ENCODE results near the gene ZSWIM5. TPM values are rescaled to one million over a fixed set of nuclear protein-coding genes. Genes with fewer than 3 reads are reported as not detected.
"Not testable (repeated sequence)": the region's sequence is repeated elsewhere in the genome, so short reads cannot be mapped to it uniquely, and the experiment has no call there.

The ZSWIM5 gene
- total RNA-seq, 1 donor: 0.43 TPM

DNA sequence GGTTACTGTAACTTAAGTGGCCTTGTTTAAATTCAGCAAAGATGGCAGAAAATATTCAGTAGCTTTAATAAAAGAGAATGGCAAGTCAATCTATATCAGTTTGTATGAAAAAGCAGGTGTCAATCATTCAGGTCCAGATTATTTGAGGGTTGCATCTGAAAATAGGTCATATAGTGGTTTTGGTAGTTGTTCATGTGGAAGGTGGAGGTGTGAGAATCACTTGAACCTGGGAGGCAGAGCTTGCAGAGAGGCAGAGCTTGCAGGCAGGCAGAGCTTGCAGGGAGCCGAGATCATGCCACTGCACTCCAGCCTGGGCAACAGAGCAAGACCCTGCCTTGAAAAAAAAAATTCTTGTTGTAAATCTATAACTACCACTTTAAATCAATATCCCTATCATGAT is 88.6 kb downstream of the ZSWIM5 start:
- no peak for DNase-seq (ENCODE audit: low read depth)
- no peak overlapping the region for H3K4me3 ChIP-seq (ENCODE audit: low read depth, low read length)
- TF ChIP-seq, protein P1, sequence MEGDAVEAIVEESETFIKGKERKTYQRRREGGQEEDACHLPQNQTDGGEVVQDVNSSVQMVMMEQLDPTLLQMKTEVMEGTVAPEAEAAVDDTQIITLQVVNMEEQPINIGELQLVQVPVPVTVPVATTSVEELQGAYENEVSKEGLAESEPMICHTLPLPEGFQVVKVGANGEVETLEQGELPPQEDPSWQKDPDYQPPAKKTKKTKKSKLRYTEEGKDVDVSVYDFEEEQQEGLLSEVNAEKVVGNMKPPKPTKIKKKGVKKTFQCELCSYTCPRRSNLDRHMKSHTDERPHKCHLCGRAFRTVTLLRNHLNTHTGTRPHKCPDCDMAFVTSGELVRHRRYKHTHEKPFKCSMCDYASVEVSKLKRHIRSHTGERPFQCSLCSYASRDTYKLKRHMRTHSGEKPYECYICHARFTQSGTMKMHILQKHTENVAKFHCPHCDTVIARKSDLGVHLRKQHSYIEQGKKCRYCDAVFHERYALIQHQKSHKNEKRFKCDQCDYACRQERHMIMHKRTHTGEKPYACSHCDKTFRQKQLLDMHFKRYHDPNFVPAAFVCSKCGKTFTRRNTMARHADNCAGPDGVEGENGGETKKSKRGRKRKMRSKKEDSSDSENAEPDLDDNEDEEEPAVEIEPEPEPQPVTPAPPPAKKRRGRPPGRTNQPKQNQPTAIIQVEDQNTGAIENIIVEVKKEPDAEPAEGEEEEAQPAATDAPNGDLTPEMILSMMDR (IDR thresholded peaks at IDR 0.05; ENCODE audit: insufficient read depth, low read depth, low read length): no peak

DNA sequence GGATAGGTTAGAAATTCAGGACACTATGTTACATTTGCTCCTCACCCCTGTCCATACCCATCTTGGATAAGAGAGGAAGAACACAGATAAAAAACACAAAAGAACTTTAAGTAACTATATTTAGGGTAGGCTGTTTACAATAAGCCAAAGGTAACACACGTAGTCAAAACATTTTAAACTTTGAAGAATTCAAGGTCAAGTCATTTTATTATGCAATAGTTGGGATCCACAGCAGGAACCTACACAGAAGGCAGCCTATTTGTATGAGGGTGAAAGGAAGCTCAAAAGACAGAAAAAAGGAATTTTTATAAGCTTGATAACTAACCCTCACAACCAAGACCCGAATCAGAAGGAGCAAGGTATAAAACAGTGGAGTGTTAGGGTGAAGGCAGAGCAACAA is 89.6 kb downstream of the ZSWIM5 start:
- TF ChIP-seq, protein P1 (IDR thresholded peaks at IDR 0.05; ENCODE audit: insufficient read depth, low read depth, low read length): no peak
- H3K4me3 ChIP-seq (ENCODE audit: low read depth, low read length): no peak overlapping the region
- DNase-seq (ENCODE audit: low read depth): no peak

DNA sequence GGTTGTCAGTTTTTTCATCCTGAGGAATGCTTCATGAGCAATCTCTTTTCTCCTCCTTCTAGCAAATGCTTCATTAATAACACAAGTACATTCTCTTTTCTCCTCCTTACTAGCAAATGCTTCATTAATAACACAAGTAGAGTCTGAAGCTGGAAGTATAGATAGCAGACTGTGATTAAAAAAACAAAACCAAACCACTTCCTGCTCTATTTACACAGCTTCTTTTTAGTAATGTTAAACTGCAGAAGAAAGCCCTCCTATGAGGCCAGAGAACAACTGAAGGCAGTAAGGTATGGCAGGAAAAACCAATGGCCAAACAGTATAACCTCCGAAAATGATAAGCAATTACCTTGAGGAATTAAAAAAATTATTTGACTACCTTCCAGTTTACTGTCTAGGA is 90.1 kb downstream of the ZSWIM5 start:
- TF ChIP-seq, protein P1 (IDR thresholded peaks at IDR 0.05; ENCODE audit: insufficient read depth, low read depth, low read length): no peak
- no peak overlapping the region for H3K4me3 ChIP-seq (ENCODE audit: low read depth, low read length)
- no peak for DNase-seq (ENCODE audit: low read depth)

DNA sequence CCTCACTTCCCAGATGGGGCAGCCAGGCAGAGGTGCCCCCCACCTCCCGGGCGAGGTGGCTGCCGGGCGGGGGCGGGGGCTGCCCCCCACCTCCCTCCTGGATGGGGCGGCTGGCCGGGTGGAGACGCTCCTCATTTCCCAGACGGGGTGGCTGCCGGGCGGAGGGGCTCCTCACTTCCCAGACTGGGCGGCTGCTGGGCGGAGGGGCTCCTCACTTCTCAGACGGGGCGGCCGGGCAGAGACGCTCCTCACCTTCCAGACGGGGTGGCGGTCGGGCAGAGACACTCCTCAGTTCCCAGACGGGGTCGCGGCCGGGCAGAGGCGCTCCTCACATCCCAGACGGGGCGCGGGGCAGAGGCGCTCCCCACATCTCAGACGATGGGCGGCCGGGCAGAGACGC is 91.2 kb downstream of the ZSWIM5 start:
- not testable (repeated sequence) for DNase-seq (ENCODE audit: low read depth); H3K4me3 ChIP-seq (ENCODE audit: low read depth, low read length)

DNA sequence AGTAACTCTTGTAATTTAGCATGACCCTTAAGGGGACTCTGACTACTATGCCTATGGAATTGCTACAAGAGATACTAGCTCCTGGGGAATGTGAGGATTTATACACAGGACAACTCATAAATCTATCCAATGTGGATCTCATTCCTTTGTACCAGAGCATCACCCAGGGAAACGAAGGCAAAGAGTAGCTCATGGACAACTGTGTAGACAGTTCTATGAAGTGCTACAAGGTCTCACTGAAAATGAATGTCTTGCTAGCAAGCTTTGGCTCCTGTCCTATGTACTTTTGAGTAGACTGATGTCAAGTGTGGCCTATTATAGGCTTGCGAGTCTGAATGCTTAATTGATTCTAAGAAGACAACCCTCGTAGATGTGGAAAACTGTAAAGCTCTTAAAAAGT is 93.7 kb downstream of the ZSWIM5 start:
- TF ChIP-seq, protein P1 (IDR thresholded peaks at IDR 0.05; ENCODE audit: insufficient read depth, low read depth, low read length): no peak
- no peak overlapping the region for H3K4me3 ChIP-seq (ENCODE audit: low read depth, low read length)
- DNase-seq (ENCODE audit: low read depth): no peak

DNA sequence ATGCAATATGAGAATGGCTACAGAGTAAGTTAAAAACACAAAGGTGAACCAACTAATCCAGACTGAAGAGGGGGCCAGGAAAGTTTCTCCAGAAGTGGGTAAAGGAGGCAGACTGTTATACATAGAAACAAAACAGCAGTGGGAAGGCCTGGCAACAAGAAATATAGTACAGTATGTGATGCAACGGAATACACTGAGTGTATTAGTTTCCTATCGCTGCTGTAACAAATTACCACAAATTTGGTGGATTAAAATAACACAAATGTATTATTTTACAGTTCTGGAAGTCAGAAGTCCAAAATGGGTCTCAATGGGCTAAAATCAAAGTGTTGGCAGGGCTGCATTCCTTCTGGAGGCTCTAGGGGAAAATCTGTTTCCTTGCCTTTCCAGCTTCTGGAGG is 95.2 kb downstream of the ZSWIM5 start:
- TF ChIP-seq, protein P1 (IDR thresholded peaks at IDR 0.05; ENCODE audit: insufficient read depth, low read depth, low read length): no peak
- DNase-seq (ENCODE audit: low read depth): no peak
- H3K4me3 ChIP-seq (ENCODE audit: low read depth, low read length): no peak overlapping the region

DNA sequence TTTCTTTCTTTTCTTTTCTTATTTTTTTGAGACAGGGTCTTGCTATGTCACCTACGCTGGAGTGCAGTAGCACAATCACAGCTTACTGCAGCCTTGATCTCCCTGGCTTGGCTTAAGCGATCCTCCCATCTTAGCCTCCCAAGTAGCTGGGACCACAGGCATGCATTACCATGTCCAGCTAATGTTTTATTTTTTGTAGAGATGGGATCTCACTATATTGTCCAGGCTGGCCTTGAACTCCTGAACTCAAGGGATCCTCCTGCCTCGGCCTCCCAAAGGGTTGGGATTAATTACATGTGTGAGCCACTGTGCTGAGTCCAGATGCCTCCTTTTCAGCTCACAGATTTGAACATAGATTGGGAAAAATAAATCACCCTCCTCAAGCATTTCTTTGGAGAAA is 98.6 kb downstream of the ZSWIM5 start:
- TF ChIP-seq, protein P1 (IDR thresholded peaks at IDR 0.05; ENCODE audit: insufficient read depth, low read depth, low read length): no peak
- no peak for DNase-seq (ENCODE audit: low read depth)
- no peak overlapping the region for H3K4me3 ChIP-seq (ENCODE audit: low read depth, low read length)

DNA sequence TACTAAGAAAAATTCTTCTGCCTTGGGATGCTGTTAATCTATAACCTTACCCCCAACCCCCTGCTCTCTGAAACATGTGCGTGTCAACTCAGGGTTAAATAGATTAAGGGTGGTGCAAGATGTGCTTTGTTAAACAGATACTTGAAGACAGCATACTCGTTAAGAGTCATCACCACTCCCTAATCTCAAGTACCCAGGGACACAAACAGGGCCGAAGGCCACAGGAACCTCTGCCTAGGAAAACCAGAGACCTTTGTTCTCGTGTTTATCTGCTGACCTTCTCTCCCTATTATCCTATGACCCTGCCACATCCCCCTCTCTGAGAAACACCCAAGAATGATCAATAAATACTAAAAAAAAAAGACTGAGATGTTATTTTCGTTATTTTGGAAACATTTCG is 99.5 kb downstream of the ZSWIM5 start:
- DNase-seq (ENCODE audit: low read depth); H3K4me3 ChIP-seq (ENCODE audit: low read depth, low read length): not testable (repeated sequence)

DNA sequence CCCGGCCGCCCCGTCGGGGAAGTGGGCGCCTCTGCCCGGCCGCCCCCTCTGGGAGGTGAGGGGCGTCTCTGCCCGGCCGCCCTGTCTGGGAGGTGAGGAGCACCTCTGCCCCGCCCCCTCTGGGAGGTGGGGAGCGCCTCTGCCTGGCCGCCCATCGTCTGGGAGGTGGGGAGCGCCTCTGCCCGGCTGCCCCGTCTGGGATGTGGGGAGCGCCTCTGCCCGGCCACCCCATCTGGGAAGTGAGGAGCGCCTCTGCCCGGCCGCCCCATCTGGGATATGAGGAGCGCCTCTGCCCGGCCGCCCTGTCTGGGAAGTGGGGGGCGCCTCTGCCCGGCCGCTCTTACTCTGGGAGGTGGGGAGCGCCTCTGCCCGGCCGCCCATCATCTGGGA is 100.3 kb downstream of the ZSWIM5 start:
- DNase-seq (ENCODE audit: low read depth); H3K4me3 ChIP-seq (ENCODE audit: low read depth, low read length): not testable (repeated sequence)

DNA sequence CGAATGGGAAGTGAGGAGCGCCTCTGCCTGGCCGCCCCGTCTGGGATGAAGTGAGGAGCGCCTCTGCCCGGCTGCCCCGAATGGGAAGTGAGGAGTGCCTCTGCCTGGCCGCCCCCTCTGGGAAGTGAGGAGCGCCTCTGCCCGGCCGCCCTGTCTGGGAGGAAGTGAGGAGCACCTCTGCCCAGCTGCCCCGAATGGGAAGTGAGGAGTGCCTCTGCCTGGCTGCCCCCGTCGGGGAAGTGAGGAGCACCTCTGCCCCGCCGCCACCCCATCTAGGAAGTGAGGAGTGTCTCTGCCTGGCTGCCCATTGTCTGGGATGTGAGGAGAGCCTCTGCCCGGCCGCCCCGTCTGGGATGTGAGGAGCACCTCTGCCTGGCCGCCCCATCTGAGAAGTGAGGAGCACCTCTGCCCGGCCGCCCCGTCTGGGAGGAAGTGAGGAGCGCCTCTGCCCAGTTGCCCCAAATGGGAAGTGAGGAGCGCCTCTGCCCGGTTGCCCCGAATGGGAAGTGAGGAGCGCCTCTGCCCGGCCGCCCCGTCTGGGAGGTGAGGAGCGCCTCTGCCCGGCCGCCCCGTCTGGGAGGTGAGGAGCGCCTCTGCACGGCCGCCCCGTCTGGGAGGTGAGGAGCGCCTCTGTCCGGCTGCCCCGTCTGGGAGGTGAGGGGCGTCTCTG is 100.8 kb downstream of the ZSWIM5 start:
- H3K4me3 ChIP-seq (ENCODE audit: low read depth, low read length); DNase-seq (ENCODE audit: low read depth): not testable (repeated sequence)

All from fibroblast of villous mesenchyme (primary cell).